ENCODE results near the gene WNT8B. TPM values are rescaled to one million over a fixed set of nuclear protein-coding genes. Genes with fewer than 3 reads are reported as not detected.

WNT8B gene
- total RNA-seq, 4 donors from 2014 or later: not detected

DNA sequence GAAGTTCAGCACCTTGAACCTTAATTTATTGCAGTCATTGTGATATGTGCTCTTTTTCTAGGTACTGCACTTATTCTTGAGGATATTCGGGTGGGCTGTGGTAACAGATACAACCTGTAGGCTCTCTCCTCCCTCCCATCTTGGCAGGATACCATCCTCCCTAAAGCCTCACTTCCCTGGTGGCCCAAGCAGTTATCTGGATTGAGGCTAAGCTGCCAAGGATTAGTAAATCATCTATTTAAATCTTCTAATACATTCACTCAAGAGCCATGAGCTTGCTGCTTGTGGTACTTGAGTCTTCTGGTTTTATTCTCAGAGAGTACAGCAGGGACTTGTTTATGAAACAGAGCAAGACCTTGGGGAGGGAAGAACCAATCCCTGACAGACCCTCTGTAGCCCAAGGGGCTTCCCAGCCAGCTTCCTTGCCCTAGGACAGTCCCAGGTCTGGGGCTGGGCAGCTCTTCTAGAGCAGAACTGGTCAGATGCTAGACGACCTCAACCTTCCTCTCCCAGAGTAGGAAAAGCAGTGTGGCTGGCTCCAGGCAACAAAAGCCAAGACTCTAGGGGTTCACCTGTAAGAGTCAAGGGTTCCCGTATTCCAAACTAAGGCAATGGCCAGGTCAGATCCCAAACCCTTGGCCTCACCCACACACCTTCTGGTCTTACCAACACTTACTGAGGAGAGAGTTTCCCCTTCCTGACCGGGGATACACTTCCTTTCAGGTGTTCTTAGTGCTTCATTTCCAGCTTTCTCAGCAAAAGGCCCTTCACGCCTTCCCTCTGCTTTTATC lies 21.3 kb downstream of the WNT8B start:
- TF ChIP-seq POLR2A (IDR thresholded peaks at IDR 0.05) (no peak), EP300 (IDR thresholded peaks at IDR 0.05; ENCODE audit: low read depth) (no peak), POLR2AphosphoS5 (IDR thresholded peaks at IDR 0.05) (no peak)
- TF ChIP-seq, protein P1, sequence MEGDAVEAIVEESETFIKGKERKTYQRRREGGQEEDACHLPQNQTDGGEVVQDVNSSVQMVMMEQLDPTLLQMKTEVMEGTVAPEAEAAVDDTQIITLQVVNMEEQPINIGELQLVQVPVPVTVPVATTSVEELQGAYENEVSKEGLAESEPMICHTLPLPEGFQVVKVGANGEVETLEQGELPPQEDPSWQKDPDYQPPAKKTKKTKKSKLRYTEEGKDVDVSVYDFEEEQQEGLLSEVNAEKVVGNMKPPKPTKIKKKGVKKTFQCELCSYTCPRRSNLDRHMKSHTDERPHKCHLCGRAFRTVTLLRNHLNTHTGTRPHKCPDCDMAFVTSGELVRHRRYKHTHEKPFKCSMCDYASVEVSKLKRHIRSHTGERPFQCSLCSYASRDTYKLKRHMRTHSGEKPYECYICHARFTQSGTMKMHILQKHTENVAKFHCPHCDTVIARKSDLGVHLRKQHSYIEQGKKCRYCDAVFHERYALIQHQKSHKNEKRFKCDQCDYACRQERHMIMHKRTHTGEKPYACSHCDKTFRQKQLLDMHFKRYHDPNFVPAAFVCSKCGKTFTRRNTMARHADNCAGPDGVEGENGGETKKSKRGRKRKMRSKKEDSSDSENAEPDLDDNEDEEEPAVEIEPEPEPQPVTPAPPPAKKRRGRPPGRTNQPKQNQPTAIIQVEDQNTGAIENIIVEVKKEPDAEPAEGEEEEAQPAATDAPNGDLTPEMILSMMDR (IDR thresholded peaks at IDR 0.05): no peak
- 78 to 79% methylated on average over 3 to 5 of the region's 5 CpGs for WGBS, 2 donors (ENCODE audit: low coverage in 1 of 2)
- H3K36me3 ChIP-seq: peaks cover 0 to 7% (median 2%) of the 10 kb centered on the region in 4 donors

GRCh38 chr10:100485366-100485765 lies 22.6 kb downstream of the WNT8B start:
- Histone ChIP-seq H3K27ac (no peak overlapping the region), H3K4me1 (peaks cover 9 to 19% (median 16%) of the 10 kb centered on the region in 4 donors), H3K9me3 (no peaks in the 10 kb centered on the region), H3K36me3 (peaks cover 0 to 14% (median 5%) of the 10 kb centered on the region in 4 donors), H3K27me3 (peaks cover 25% of the 10 kb centered on the region), H3K4me3 (no peak overlapping the region)
- in situ Hi-C loops (cut with MboI; ENCODE audit: low pct_ligation_motif_present in 1 of 4, low pct_unique_long_range_greater_than_20kb in 1 of 4, low sequenced_read_pairs in 3 of 4) (no loop called here), intact Hi-C loops (cut with DNase I; ENCODE audit: low total_unique reads) (no loop called here)
- DNase-seq: no peak
- TF ChIP-seq POLR2AphosphoS5 (IDR thresholded peaks at IDR 0.05) (no peak), POLR2A (IDR thresholded peaks at IDR 0.05) (no peak), EP300 (IDR thresholded peaks at IDR 0.05; ENCODE audit: low read depth) (no peak)
- TF ChIP-seq, protein P1 (IDR thresholded peaks at IDR 0.05): no peak
- WGBS, 2 donors (ENCODE audit: low coverage in 1 of 2): 93% methylated on average over 8 of the region's 8 CpGs; no CpG with 5 or more reads in 1 of the 2 donors

More for the DNA sequence above, 21.3 kb downstream of the WNT8B start:
- H3K27me3 ChIP-seq: peaks cover 37% of the 10 kb centered on the region
- no peak overlapping the region for H3K27ac ChIP-seq
- intact Hi-C loops (cut with DNase I; ENCODE audit: low total_unique reads): no loop called here
- H3K4me1 ChIP-seq: peaks cover 9 to 20% (median 17%) of the 10 kb centered on the region in 4 donors
- no peak for DNase-seq
- in situ Hi-C loops (cut with MboI; ENCODE audit: low pct_ligation_motif_present in 1 of 4, low pct_unique_long_range_greater_than_20kb in 1 of 4, low sequenced_read_pairs in 3 of 4): no loop called here
- H3K4me3 ChIP-seq: no peak overlapping the region
- no peaks in the 10 kb centered on the region for H3K9me3 ChIP-seq

DNA sequence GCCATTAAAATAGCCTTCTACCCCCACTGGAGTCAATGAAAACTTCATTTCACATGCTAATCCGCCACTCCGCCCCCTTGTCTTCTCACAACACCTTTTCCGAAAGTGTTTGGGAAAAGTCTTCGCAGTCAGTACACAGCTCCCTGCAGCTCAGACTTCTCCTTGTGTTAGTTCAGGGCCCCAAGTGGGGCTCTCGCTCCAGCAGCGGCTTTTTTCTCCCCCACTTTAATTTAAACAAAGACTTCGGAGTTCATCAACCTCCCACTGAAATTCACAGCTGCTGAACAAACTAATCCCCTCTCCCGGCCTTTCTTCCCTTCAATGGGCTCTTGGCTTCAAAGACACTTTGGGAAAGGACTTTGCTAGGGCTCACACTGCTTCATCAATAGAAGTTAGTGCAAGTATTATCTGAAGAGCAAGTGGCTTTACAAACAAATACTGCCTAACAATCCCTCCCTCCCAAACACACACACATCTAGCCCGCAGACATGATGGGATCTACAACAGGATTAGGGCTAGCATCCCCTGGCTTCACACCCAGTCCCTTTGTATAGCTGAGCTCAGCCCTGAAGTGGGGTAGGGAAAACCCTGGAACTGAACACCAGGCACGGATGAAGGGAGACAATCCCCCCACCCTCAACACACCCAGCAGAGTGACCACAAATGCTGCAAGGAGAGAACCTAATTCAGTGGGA lies 23.1 kb downstream of the WNT8B start:
- Histone ChIP-seq H3K9me3 (no peaks in the 10 kb centered on the region), H3K27me3 (peaks cover 19% of the 10 kb centered on the region), H3K36me3 (peaks cover 0 to 20% (median 5%) of the 10 kb centered on the region in 4 donors), H3K27ac (no peak overlapping the region), H3K4me1 (peaks cover 9 to 19% (median 16%) of the 10 kb centered on the region in 4 donors), H3K4me3 (no peak overlapping the region)
- DNase-seq: no peak
- intact Hi-C loops (cut with DNase I; ENCODE audit: low total_unique reads) (no loop called here), in situ Hi-C loops (cut with MboI; ENCODE audit: low pct_ligation_motif_present in 1 of 4, low pct_unique_long_range_greater_than_20kb in 1 of 4, low sequenced_read_pairs in 3 of 4) (no loop called here)
- WGBS, 2 donors (ENCODE audit: low coverage in 1 of 2): 93 to 96% methylated on average over 8 to 10 of the region's 10 CpGs
- TF ChIP-seq, protein P1 (IDR thresholded peaks at IDR 0.05): no peak
- TF ChIP-seq EP300 (IDR thresholded peaks at IDR 0.05; ENCODE audit: low read depth) (no peak), POLR2A (IDR thresholded peaks at IDR 0.05) (no peak), POLR2AphosphoS5 (IDR thresholded peaks at IDR 0.05) (no peak)

GRCh38 chr10:100487529-100487928 lies 24.7 kb downstream of the WNT8B start:
- no peak for DNase-seq
- TF ChIP-seq POLR2A (IDR thresholded peaks at IDR 0.05) (no peak), EP300 (IDR thresholded peaks at IDR 0.05; ENCODE audit: low read depth) (no peak), POLR2AphosphoS5 (IDR thresholded peaks at IDR 0.05) (no peak)
- TF ChIP-seq, protein P1 (IDR thresholded peaks at IDR 0.05): no peak
- Histone ChIP-seq H3K4me3 (no peak overlapping the region), H3K9me3 (no peaks in the 10 kb centered on the region), H3K27me3 (peaks cover 11% of the 10 kb centered on the region), H3K36me3 (peaks cover 0 to 20% (median 5%) of the 10 kb centered on the region in 4 donors), H3K4me1 (peaks cover 4 to 7% (median 7%) of the 10 kb centered on the region in 4 donors), H3K27ac (no peak overlapping the region)
- 92% methylated on average over 6 of the region's 6 CpGs; no CpG with 5 or more reads in 1 of the 2 donors for WGBS, 2 donors (ENCODE audit: low coverage in 1 of 2)
- intact Hi-C loops (cut with DNase I; ENCODE audit: low total_unique reads): no loop called here
- in situ Hi-C loops (cut with MboI; ENCODE audit: low pct_ligation_motif_present in 1 of 4, low pct_unique_long_range_greater_than_20kb in 1 of 4, low sequenced_read_pairs in 3 of 4): no loop called here
